Fibroblast of the aortic adventitia (primary cell): ENCODE results near the gene OR5H14. TPM values are rescaled to one million over a fixed set of nuclear protein-coding genes. Genes with fewer than 3 reads are reported as not detected.
"Not testable (repeated sequence)": the region's sequence is repeated elsewhere in the genome, so short reads cannot be mapped to it uniquely, and the experiment has no call there.

Source experiments
- DNase-seq: peaks from one replicate; pipeline ENCODE4 v3.0.0-alpha.2; 2010; ENCODE audit warnings: low read depth
- H3K4me3 ChIP-seq: 2 replicates; pipeline ENCODE4 v1.5.1; 2011; ENCODE audit warnings: low read depth, mild to moderate bottlenecking, control low read depth, low read length, moderate library complexity
- total RNA-seq: library from RNA; depleted of rRNA; stranded (reverse); fragments of >200 nt; gene quantifications from 2 replicates; pipeline ENCODE4 v1.2.3, GENCODE V29; 2012; ENCODE audit warnings: low replicate concordance
- TF ChIP-seq, protein P1 (sequence below): IDR thresholded peaks from 2 replicates; pipeline ENCODE4 v1.5.1; 2011; ENCODE audit warnings: mild to moderate bottlenecking, low read length, control low read depth, inconsistent platforms; ENCODE audit not compliant: insufficient read depth

The OR5H14 gene
- total RNA-seq, 1 donor, result not detected

DNA sequence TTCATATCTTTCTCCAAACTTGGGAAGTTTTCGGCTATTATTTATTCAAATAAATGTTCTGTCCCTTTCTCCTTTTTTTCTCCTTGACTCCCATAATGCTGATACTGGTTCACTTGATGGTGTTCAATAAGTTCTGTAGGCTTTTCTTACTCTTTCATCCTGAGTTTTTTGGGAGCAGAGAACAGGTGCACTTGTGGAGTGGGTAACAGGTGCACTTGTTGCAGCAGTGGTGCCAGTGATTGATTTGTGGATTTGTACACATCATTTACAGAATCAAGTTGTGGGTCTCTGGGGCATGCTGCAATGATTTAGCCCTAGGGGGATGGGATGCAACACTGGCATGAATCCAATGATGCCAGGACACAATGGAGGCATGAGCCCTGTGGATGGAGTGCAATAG, 31.6 kb upstream of the OR5H14 start:
- H3K4me3 ChIP-seq, result no peak overlapping the region
- TF ChIP-seq, protein P1, sequence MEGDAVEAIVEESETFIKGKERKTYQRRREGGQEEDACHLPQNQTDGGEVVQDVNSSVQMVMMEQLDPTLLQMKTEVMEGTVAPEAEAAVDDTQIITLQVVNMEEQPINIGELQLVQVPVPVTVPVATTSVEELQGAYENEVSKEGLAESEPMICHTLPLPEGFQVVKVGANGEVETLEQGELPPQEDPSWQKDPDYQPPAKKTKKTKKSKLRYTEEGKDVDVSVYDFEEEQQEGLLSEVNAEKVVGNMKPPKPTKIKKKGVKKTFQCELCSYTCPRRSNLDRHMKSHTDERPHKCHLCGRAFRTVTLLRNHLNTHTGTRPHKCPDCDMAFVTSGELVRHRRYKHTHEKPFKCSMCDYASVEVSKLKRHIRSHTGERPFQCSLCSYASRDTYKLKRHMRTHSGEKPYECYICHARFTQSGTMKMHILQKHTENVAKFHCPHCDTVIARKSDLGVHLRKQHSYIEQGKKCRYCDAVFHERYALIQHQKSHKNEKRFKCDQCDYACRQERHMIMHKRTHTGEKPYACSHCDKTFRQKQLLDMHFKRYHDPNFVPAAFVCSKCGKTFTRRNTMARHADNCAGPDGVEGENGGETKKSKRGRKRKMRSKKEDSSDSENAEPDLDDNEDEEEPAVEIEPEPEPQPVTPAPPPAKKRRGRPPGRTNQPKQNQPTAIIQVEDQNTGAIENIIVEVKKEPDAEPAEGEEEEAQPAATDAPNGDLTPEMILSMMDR, result no peak
- DNase-seq, result no peak

DNA sequence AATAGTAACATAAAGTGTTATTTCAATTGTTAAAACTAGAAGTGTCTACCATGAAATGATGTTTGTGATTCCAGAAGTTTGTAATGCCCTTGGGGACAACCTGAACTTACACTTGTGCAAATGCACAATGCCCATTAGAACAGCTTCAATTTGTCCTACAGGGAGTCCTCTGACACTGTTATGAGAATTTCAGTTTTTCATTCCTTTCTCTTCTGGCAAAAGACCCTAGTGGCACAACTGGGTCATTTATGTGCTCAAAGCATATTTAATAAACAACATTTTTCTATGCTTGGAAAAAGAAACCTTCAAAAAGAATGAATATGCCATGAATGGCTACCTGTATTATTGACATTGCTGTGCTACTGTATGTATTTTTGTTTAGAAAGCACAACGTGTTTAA, 16.9 kb upstream of the OR5H14 start, which contains the start of gene OR5H1:
OR5H1 (plus strand) TSS at position 301 of the 400 bp plus-strand sequence. CDS start 1,977 bp downstream, outside the sequence.
- TF ChIP-seq, protein P1, result no peak
- no peak within 1 kb of the TSS for H3K4me3 ChIP-seq
- no peak for DNase-seq

DNA sequence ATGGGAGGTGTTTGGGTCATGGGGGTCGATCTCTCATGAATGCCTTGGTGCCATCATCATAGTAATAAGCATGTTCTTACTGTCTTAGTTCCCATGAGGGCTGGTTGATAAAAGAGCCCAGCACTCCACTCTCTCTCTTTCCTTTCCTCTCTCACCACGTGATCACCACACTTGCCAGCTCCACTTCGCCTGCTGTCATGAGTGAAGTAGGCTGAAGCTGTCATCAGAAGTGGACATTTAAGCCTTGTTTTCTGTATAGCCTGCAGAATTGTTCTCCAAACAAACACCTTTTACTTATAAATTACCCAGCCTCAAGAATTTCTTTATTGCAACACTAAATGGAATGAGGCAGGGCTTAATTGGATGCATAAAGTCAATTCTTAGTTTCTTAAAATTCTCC, 10.6 kb upstream of the OR5H14 start:
- TF ChIP-seq, protein P1, result no peak
- no peak overlapping the region for H3K4me3 ChIP-seq
- no peak for DNase-seq

DNA sequence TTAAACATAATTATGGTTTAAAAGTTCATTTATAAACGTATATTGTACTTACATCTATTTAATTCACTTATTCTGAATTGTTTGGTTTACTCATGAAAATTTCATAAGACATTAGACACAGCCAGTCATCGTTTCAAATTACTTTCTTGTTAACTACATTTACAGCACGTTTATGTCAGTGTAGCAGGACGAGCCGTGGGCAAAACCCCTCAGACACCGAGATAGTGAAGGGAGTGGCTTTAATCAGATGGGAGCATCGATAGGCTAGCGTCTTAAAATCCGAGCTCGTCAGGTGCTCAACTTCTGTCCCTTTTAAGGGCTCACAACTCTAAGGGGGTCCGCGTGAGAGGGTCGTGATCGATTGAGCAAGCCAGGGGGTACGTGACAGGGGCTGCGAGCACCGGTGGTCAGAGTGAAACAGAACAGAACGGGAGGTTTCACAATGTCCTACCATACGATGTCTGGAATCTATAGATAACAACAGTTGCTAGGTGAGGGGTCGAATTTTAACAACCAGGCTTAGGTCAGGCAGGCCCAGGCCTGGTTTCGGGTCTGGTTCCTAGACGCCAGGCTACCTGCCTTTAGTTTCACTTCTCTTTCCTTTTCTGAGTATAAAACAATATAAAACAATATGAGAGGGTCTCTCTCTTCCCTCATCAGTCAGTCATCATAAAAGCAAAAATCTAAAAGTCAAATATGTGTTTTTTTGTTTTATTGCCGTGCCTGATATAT, 9.3 kb upstream of the OR5H14 start:
- not testable (repeated sequence) for DNase-seq, H3K4me3 ChIP-seq

DNA sequence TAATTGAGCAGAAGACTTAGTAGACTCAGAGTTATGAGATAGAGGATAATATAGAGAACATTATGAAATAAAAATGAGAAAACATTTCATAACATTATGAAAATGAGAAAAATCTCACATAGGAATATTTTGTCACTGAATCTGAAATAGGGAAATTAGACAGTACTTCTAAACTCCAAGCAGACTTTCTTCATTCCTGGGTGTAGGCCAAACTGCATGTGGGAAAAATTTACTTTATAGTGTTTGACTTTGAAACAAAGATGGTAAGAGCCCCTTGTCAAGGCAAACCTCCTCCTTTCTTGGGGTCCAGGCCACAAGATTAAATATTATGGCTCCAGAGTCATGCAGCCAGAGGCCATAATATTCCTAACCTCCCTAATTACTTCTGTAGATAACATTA, 6.7 kb upstream of the OR5H14 start:
- TF ChIP-seq, protein P1, result no peak
- DNase-seq, result no peak
- no peak overlapping the region for H3K4me3 ChIP-seq

DNA sequence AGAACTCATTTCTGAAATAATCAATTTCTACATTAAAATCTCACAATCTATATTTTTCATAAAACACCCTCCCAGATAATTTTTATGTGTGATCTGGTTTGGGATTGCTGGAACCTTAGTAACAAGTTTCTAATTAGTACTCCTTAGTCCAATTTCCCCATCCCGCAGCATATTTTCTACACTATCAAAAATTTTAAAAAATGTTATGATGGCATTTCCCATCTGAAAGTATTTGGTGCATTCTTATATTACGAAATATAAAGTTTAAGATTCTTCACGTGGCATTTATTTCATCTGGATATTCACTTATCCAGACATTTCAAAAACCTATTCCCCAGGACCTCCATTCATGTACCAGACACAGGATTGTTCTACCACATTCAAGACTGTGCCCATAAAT, 1.5 kb downstream of the OR5H14 start:
- no peak overlapping the region for H3K4me3 ChIP-seq
- DNase-seq, result no peak
- TF ChIP-seq, protein P1, result no peak

DNA sequence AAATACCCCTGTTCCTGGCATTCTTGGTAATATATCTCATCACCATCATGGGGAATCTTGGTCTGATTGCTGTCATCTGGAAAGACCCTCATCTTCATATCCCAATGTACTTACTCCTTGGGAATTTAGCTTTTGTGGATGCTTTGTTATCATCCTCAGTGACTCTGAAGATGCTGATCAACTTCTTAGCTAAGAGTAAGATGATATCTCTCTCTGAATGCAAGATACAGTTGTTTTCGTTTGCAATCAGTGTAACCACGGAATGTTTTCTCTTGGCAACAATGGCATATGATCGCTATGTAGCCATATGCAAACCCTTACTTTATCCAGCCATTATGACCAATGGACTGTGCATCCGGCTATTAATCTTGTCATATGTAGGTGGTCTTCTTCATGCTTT, 2.2 kb downstream of the OR5H14 start:
- not testable (repeated sequence) for H3K4me3 ChIP-seq, DNase-seq

DNA sequence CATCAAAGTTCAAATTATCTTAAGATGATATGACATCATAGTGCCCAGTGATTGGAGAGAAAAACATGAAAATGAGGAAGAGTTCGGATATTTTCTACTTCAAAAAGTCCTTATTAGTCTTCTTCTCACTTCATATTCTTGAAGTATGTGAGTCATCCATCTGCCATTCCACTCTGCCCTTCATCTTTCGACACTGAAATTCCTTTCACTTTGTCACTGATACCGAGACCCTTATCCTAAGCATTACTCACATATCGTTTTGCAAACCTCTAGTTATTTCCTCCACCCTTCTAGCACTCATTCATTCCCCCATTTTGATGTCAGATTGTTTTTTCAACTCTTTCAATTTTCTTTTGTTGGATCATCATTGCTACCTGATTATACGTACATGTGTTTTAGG, 4.0 kb downstream of the OR5H14 start:
- DNase-seq, result no peak
- no peak overlapping the region for H3K4me3 ChIP-seq
- TF ChIP-seq, protein P1, result no peak
